ENCODE data around the gene PCDHGA9.

The PCDHGA9 gene

GRCh38 chr5:141437221-141437620 lies 34.6 kb downstream of the PCDHGA9 start:
- no peaks in the 10 kb centered on the region for H3K9me3 ChIP-seq (ENCODE audit: insufficient read depth, low read length)
- H3K79me2 ChIP-seq (ENCODE audit: insufficient read depth, low read length) = no peaks in the 10 kb centered on the region
- no peaks in the 10 kb centered on the region for H4K20me1 ChIP-seq (ENCODE audit: low read depth, low read length)
- H3K4me2 ChIP-seq (ENCODE audit: low read depth, low read length, poor library complexity, severe bottlenecking) = no peak overlapping the region
- TF ChIP-seq CTCF (IDR thresholded peaks at IDR 0.05; ENCODE audit: insufficient read depth, low read length, poor library complexity, severe bottlenecking) (no peak), EZH2phosphoT487 (conservative IDR thresholded peaks at IDR 0.05; ENCODE audit: low read length) (no peak)
- no peaks in the 10 kb centered on the region for H3K9me2 ChIP-seq (replicated peaks; ENCODE audit: insufficient read depth, low read length)
- no peak overlapping the region for H3K27ac ChIP-seq (ENCODE audit: low read depth, low read length)
- no peaks in the 10 kb centered on the region for H3K36me3 ChIP-seq (ENCODE audit: low read length)
- H3K4me3 ChIP-seq (ENCODE audit: insufficient read depth, low read length, poor library complexity, severe bottlenecking) = no peak overlapping the region
- no peaks in the 10 kb centered on the region for H3K27me3 ChIP-seq (ENCODE audit: low read length)
- H3F3A ChIP-seq (ENCODE audit: insufficient read depth) = no peaks in the 10 kb centered on the region
- no peak overlapping the region for H2AFZ ChIP-seq (ENCODE audit: low read depth, low read length, severe bottlenecking)
- no peak overlapping the region for H3K9ac ChIP-seq (ENCODE audit: low read length)

GRCh38 chr5:141439411-141440141 lies 37.0 kb downstream of the PCDHGA9 start:
- Histone ChIP-seq H3K79me2 (ENCODE audit: insufficient read depth, low read length) (no peaks in the 10 kb centered on the region), H3K9me3 (ENCODE audit: insufficient read depth, low read length) (no peaks in the 10 kb centered on the region), H3K27me3 (ENCODE audit: low read length) (no peaks in the 10 kb centered on the region), H2AFZ (ENCODE audit: low read depth, low read length, severe bottlenecking) (no peak overlapping the region), H3K4me2 (ENCODE audit: low read depth, low read length, poor library complexity, severe bottlenecking) (no peak overlapping the region), H4K20me1 (ENCODE audit: low read depth, low read length) (no peaks in the 10 kb centered on the region), H3K27ac (ENCODE audit: low read depth, low read length) (no peak overlapping the region), H3K36me3 (ENCODE audit: low read length) (no peaks in the 10 kb centered on the region), H3F3A (ENCODE audit: insufficient read depth) (no peaks in the 10 kb centered on the region), H3K4me3 (ENCODE audit: insufficient read depth, low read length, poor library complexity, severe bottlenecking) (no peak overlapping the region), H3K9me2 (replicated peaks; ENCODE audit: insufficient read depth, low read length) (no peaks in the 10 kb centered on the region), H3K9ac (ENCODE audit: low read length) (no peak overlapping the region)
- TF ChIP-seq EZH2phosphoT487 (conservative IDR thresholded peaks at IDR 0.05; ENCODE audit: low read length) (no peak), CTCF (IDR thresholded peaks at IDR 0.05; ENCODE audit: insufficient read depth, low read length, poor library complexity, severe bottlenecking) (no peak)

- TF ChIP-seq CTCF (IDR thresholded peaks at IDR 0.05; ENCODE audit: insufficient read depth, low read length, poor library complexity, severe bottlenecking) (no peak), EZH2phosphoT487 (conservative IDR thresholded peaks at IDR 0.05; ENCODE audit: low read length) (no peak)
- Histone ChIP-seq H3K27me3 (ENCODE audit: low read length) (no peaks in the 10 kb centered on the region), H2AFZ (ENCODE audit: low read depth, low read length, severe bottlenecking) (no peak overlapping the region), H3K27ac (ENCODE audit: low read depth, low read length) (no peak overlapping the region), H3F3A (ENCODE audit: insufficient read depth) (no peaks in the 10 kb centered on the region), H4K20me1 (ENCODE audit: low read depth, low read length) (no peaks in the 10 kb centered on the region), H3K79me2 (ENCODE audit: insufficient read depth, low read length) (no peaks in the 10 kb centered on the region), H3K9ac (ENCODE audit: low read length) (no peak overlapping the region), H3K9me3 (ENCODE audit: insufficient read depth, low read length) (no peaks in the 10 kb centered on the region), H3K4me3 (ENCODE audit: insufficient read depth, low read length, poor library complexity, severe bottlenecking) (no peak overlapping the region), H3K36me3 (ENCODE audit: low read length) (no peaks in the 10 kb centered on the region), H3K9me2 (replicated peaks; ENCODE audit: insufficient read depth, low read length) (no peaks in the 10 kb centered on the region), H3K4me2 (ENCODE audit: low read depth, low read length, poor library complexity, severe bottlenecking) (no peak overlapping the region)
Observed at GRCh38 chr5:141440341-141440740, 37.8 kb downstream of the PCDHGA9 start.
